ENCODE measurements around the gene ZDHHC14. TPM values are rescaled to one million over a fixed set of nuclear protein-coding genes. Genes with fewer than 3 reads are reported as not detected.

ZDHHC14 gene
- total and polyA plus RNA-seq, 2 of the 8 experiments (the other 6 are each of a cell fraction or from before 2014, with no cell fraction given) = 2.9 to 5.3 TPM

GRCh38 chr6:157725836-157726235, 344.8 kb downstream of the ZDHHC14 start (continued):
- TF ChIP-seq ZNF274 (IDR thresholded peaks at IDR 0.05; ENCODE audit: borderline replicate concordance, extremely low read depth, low read length) (no peak), NRF1 (IDR thresholded peaks at IDR 0.05; ENCODE audit: low read depth, low read length) (no peak), SIN3A (conservative IDR thresholded peaks at IDR 0.05 in 1 of 2, IDR thresholded peaks at IDR 0.05 in 1 of 2; ENCODE audit: low read depth in 1 of 2, low read length in 2 of 2) (no peak)
